Measurements from ENCODE around the gene SHROOM3. TPM values are rescaled to one million over a fixed set of nuclear protein-coding genes. Genes with fewer than 3 reads are reported as not detected.

SHROOM3 gene
- polyA plus RNA-seq, 1 donor from 2014 or later, result 2.7 TPM

DNA sequence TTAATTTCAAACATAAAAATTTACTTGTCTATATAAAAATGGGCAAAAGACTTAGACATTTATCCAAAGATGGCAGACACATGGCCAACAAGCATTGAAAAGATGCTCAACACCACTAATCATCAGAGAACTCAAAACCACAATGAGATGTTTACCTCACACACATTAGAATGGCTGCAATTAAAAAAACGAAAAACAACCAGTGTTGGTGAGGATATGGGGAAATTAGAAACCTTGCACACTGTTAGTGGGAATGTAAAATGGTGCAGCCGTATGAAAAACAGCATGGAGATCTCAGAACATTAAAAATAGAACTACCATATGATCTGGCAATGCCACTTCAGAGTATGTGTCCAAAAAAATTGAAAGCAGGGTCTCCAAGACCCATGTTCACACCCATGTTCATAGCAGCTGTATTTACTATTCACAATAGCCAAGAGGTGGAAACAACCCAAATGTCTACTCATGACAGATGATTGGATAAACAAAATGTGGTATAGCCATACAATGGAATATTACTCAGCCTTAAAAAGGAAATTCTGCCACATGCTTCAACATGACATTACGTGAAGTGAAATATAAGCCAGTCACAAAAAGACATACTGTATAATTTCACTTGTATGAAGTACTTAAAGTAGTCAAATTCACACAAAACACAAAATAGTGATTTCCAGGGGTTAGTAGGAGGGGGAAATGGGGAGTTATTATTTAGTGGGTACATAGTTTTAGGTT is 316.7 kb downstream of the SHROOM3 start:
- TF ChIP-seq, protein P1, sequence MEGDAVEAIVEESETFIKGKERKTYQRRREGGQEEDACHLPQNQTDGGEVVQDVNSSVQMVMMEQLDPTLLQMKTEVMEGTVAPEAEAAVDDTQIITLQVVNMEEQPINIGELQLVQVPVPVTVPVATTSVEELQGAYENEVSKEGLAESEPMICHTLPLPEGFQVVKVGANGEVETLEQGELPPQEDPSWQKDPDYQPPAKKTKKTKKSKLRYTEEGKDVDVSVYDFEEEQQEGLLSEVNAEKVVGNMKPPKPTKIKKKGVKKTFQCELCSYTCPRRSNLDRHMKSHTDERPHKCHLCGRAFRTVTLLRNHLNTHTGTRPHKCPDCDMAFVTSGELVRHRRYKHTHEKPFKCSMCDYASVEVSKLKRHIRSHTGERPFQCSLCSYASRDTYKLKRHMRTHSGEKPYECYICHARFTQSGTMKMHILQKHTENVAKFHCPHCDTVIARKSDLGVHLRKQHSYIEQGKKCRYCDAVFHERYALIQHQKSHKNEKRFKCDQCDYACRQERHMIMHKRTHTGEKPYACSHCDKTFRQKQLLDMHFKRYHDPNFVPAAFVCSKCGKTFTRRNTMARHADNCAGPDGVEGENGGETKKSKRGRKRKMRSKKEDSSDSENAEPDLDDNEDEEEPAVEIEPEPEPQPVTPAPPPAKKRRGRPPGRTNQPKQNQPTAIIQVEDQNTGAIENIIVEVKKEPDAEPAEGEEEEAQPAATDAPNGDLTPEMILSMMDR (IDR thresholded peaks at IDR 0.05; ENCODE audit: poor library complexity, severe bottlenecking), result no peak
- TF ChIP-seq POLR2AphosphoS5 (IDR thresholded peaks at IDR 0.05), result no peak
- no peak for TF ChIP-seq TAF1 (IDR thresholded peaks at IDR 0.05; ENCODE audit: low read depth)
- TF ChIP-seq RAD21 (conservative IDR thresholded peaks at IDR 0.05), result no peak
- TF ChIP-seq EP300 (conservative IDR thresholded peaks at IDR 0.05; ENCODE audit: poor library complexity, severe bottlenecking), result no peak
- no peak for TF ChIP-seq MXI1 (conservative IDR thresholded peaks at IDR 0.05; ENCODE audit: poor library complexity, severe bottlenecking)
- no peak for TF ChIP-seq EZH2 (IDR thresholded peaks at IDR 0.05; ENCODE audit: borderline replicate concordance, insufficient read depth, low read length, poor library complexity, severe bottlenecking)
- no peak for TF ChIP-seq SMC3 (conservative IDR thresholded peaks at IDR 0.05; ENCODE audit: poor library complexity)
- TF ChIP-seq, protein P2, sequence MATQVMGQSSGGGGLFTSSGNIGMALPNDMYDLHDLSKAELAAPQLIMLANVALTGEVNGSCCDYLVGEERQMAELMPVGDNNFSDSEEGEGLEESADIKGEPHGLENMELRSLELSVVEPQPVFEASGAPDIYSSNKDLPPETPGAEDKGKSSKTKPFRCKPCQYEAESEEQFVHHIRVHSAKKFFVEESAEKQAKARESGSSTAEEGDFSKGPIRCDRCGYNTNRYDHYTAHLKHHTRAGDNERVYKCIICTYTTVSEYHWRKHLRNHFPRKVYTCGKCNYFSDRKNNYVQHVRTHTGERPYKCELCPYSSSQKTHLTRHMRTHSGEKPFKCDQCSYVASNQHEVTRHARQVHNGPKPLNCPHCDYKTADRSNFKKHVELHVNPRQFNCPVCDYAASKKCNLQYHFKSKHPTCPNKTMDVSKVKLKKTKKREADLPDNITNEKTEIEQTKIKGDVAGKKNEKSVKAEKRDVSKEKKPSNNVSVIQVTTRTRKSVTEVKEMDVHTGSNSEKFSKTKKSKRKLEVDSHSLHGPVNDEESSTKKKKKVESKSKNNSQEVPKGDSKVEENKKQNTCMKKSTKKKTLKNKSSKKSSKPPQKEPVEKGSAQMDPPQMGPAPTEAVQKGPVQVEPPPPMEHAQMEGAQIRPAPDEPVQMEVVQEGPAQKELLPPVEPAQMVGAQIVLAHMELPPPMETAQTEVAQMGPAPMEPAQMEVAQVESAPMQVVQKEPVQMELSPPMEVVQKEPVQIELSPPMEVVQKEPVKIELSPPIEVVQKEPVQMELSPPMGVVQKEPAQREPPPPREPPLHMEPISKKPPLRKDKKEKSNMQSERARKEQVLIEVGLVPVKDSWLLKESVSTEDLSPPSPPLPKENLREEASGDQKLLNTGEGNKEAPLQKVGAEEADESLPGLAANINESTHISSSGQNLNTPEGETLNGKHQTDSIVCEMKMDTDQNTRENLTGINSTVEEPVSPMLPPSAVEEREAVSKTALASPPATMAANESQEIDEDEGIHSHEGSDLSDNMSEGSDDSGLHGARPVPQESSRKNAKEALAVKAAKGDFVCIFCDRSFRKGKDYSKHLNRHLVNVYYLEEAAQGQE (IDR thresholded peaks at IDR 0.05; ENCODE audit: borderline replicate concordance), result no peak
- Histone ChIP-seq H3K27me3 (ENCODE audit: insufficient read depth, low read depth, low read length) (no peaks in the 10 kb centered on the region), H4K20me1 (ENCODE audit: insufficient read depth) (no peaks in the 10 kb centered on the region), H2AFZ (ENCODE audit: low read depth, low read length) (no peak overlapping the region), H3K27ac (ENCODE audit: low read length) (no peak overlapping the region), H3K4me2 (ENCODE audit: low read length) (no peak overlapping the region), H3F3A (ENCODE audit: insufficient read depth, low read length, poor library complexity, severe bottlenecking) (no peaks in the 10 kb centered on the region), H3K4me3 (ENCODE audit: low read length) (no peak overlapping the region), H3K9ac (ENCODE audit: low read length) (no peak overlapping the region), H3K79me2 (replicated peaks; ENCODE audit: insufficient read depth, low read length) (peaks cover 14% of the 10 kb centered on the region), H3K9me3 (ENCODE audit: low read length) (no peaks in the 10 kb centered on the region), H3K9me2 (ENCODE audit: insufficient read depth, low read length) (no peaks in the 10 kb centered on the region), H3K36me3 (ENCODE audit: insufficient read depth, low read length) (no peaks in the 10 kb centered on the region)

- no peaks in the 10 kb centered on the region for H3K36me3 ChIP-seq (ENCODE audit: insufficient read depth, low read length)
- H3K79me2 ChIP-seq (replicated peaks; ENCODE audit: insufficient read depth, low read length), result peaks cover 9% of the 10 kb centered on the region
- H3K27ac ChIP-seq (ENCODE audit: low read length), result no peak overlapping the region
- no peaks in the 10 kb centered on the region for H4K20me1 ChIP-seq (ENCODE audit: insufficient read depth)
- H2AFZ ChIP-seq (ENCODE audit: low read depth, low read length), result no peak overlapping the region
- H3K9me2 ChIP-seq (ENCODE audit: insufficient read depth, low read length), result no peaks in the 10 kb centered on the region
- no peaks in the 10 kb centered on the region for H3F3A ChIP-seq (ENCODE audit: insufficient read depth, low read length, poor library complexity, severe bottlenecking)
- H3K9me3 ChIP-seq (ENCODE audit: low read length), result no peaks in the 10 kb centered on the region
- H3K9ac ChIP-seq (ENCODE audit: low read length), result no peak overlapping the region
- H3K4me2 ChIP-seq (ENCODE audit: low read length), result no peak overlapping the region
- TF ChIP-seq EP300 (conservative IDR thresholded peaks at IDR 0.05; ENCODE audit: poor library complexity, severe bottlenecking), result no peak
- H3K27me3 ChIP-seq (ENCODE audit: insufficient read depth, low read depth, low read length), result no peaks in the 10 kb centered on the region
- H3K4me3 ChIP-seq (ENCODE audit: low read length), result no peak overlapping the region
Measured at GRCh38 chr4:76752861-76753501, 318.0 kb downstream of the SHROOM3 start.

All from neural cell (in vitro differentiated cells).